CD4-positive, alpha-beta T cell treated with Interleukin-6 for 4 hours (primary cell): ENCODE data around the gene VPS50.
"Not testable (repeated sequence)": the region's sequence is repeated elsewhere in the genome, so short reads cannot be mapped to it uniquely, and the experiment has no call there.

ENCODE experiments used
- DNase-seq: peaks from one replicate; pipeline ENCODE4 v3.0.0-alpha.2; 2020; ENCODE audit warnings: mixed read lengths

VPS50 gene

DNA sequence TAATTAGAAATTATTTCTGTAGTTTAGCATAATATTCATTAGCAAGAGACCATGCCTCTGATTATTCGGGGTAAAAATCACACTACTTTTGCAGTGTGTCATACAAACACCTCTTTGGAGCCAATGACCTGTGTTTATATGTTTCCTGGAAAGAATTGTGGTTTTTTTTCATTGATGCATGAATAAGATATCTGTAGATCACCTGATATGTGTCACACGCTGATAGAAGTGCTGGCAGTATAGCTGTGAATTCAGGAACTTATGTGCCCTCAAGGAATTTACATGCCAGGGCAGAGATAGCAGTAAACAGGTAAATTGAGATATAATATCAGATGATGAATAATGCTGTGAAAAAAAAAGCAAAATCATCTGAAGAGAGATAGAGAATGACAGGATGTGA, 118.2 kb downstream of the VPS50 start:
- no peak for DNase-seq

DNA sequence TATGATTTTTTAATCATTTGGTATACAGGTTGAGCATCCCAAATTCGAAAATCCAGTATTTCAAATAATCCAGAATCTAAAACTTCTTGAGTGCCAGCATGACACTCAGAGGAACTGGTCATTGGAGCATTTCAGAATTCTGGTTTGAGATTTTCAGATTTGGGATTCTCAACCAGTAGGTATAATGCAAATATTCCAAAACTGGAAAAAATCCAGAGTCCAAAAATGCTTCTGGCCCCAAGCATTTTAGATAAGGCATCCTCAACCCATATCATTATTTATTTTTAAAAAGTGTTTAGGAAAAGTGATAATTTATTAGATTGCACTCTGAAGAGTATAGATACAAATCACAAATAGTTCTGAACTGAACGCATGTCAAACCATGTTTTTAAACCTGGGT, 120.7 kb downstream of the VPS50 start:
- no peak for DNase-seq

- DNase-seq = no peak
Measured at GRCh38 chr7:93354815-93355214, 122.6 kb downstream of the VPS50 start.

DNA sequence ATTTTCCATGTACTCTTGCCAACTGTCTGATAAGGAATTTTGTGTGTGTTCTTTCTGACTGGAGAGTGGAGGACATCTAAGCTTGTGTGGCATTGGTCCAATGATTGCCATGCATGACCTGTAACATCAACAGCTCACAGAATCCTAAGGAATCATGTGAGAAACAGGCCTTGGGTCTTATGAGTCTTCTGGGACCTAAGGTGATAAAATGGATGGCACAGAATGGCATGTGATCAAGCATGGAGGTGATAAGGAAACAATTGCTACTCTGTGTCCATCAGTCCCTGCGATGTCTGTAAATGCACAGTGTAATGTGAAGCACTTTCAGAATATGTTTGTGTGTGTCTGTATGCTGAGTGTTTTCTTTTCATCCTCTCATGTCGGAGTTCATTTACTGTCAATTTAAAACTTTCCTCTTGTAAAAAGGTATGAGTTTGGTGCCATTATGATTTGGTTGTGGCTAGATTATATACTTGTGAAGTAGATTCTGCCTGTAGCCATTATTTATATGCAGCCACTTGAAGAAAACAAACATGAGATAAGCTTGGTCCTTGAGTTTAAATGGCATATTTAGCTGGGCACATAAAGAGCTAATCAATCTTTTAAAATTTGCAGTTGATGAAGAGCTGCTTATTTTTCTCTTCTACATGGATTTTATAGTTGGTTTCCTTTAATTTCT, 127.5 kb downstream of the VPS50 start:
- DNase-seq = no peak

DNA sequence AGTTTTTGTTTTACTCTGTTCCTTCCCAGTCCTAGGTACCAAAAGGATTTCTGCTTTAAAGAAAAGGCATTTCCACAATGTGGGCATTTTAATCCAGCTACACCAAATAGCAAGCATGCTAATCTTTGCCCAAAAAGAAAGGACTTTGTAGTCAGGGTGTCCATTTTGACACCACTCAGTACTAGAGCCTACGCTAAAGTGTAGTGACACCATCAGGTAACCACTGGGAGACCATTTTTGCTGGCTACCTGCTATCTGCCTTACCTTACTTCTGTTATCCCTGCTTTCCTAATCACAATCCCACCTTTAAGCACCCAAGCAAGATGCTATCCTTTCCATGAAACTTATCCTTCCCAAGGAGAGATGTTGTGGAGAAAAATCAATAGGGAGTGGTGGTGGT, 129.7 kb downstream of the VPS50 start:
- no peak for DNase-seq

DNA sequence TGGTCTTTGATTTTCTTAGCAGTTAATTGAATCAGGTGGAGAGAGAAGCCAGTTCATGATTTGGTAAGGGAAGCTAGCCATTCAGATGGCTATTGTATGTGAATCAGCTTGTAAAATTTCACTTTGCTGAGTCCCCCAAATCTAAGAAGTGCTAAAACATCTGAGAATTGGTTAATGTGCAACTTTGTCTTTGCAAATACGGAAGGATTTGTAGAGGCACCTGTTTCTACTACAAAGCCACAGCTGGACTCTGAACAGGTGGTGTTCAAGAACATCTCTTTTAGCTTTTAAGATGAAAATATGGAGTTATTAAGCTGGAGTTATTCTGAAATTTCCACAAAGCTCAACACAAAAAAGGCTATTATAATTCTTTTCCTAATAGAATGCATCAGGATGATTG, 132.6 kb downstream of the VPS50 start:
- DNase-seq = no peak

DNA sequence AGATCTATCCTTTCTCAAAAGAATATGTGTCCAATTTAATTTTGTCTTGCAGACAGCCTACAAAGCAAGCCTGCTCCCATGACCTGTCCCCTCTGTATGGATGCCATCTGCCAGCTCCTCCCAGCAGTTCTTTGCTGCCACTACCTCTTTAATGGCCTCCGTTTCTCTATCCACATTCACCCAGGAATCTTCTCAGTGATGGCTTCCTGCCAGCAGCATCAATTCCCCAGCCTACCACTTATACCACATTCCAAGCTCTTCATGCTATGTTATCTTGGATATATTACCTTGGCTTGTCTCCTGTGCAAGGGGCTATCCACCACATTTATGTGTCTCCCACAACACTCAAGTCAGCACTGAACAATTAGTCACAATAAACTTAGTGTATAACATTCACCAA, 133.2 kb downstream of the VPS50 start:
- DNase-seq = no peak

GRCh38 chr7:93366816-93367215, 134.7 kb downstream of the VPS50 start:
- no peak for DNase-seq

DNA sequence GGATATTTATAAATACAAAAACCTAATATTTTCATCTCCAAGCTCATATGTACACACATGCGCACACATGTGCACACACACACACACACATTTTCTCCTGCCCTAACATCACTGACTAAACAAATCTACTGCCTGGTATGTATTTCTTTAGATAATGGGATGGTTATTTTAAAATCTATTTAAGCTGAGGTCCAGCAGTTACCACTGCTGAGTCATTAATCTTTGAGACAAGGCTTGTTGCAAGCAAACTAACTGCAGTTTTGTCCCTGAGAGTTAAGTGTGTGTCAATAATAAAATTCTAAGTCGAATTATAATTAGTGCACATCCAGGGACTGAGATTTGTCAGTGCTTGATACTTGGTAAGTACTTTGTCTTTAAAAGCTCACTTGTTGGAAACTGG, 135.1 kb downstream of the VPS50 start:
- no peak for DNase-seq

- not testable (repeated sequence) for DNase-seq
Measured at GRCh38 chr7:93370937-93371336, 138.8 kb downstream of the VPS50 start.

DNA sequence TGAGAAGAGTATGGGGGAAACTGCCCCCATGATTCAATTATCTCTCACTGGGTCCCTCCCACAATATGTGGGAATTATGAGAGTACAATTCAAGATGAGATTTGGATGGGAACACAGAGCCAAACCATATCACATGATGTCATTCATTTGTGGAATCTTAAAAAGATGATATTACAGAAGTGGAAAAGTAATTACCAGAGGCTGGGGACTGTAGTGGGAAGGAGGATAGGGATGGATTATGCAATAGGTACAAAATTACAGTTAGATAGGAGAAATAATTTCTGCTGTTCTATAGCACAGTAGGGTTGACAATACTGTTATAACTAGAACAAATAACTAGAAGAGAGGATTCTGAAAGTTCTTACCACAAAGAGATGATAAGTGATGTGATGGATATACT, 141.4 kb downstream of the VPS50 start:
- no peak for DNase-seq

- no peak for DNase-seq
Measured at GRCh38 chr7:93374345-93374940, 142.3 kb downstream of the VPS50 start.

GRCh38 chr7:93375603-93376002, 143.4 kb downstream of the VPS50 start:
- DNase-seq = no peak

DNA sequence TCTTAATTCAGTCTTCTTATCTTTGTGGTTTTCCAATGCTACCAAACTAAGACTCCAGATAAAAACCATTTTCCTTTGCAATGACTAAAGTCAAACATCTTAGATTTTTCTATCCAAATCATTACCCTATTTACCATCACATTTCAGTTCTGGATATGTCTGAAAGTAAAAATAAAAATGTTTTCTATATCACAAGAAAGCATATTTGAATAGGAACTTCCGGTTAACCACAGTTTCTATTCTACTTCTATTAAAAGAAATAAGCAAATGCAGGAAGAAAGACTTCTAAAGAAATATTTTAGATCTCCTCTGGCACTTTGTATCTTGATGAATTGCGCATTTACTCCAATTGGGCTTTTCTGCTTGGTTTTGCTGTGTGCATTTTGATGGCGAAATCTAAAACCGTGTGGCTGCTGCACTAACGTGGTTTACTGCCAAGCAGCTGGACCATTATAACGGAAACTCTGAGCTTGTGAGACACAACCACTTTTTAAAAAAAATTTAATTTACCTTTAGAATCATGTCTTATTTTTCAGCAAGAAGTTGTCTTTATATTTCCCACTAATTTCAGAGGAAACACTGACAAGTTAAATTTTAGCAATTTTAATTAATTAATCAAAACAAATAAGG, 146.1 kb downstream of the VPS50 start:
- no peak for DNase-seq

- no peak for DNase-seq
Measured at GRCh38 chr7:93382362-93382761, 150.2 kb downstream of the VPS50 start.

DNA sequence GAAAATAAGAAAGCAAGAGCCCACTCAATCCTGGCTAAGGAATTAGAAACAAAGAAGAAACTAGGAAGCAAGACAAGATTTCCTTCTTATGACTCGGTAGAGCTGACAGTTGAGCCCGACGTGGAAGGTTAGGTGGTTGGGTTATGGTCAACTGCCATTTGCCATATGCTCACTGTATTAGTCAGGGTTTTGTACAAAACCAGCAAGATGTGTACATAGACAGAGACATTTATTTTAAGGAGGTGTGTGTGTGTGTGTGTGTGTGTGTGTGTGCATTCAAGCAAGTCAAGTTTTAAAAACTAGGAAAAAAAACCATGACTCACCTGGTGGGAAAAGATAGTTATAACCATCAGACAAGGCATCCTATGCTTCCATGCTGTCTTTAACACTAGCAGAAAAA, 158.5 kb downstream of the VPS50 start:
- DNase-seq = no peak

GRCh38 chr7:93392984-93393383, 160.8 kb downstream of the VPS50 start:
- DNase-seq = no peak

DNA sequence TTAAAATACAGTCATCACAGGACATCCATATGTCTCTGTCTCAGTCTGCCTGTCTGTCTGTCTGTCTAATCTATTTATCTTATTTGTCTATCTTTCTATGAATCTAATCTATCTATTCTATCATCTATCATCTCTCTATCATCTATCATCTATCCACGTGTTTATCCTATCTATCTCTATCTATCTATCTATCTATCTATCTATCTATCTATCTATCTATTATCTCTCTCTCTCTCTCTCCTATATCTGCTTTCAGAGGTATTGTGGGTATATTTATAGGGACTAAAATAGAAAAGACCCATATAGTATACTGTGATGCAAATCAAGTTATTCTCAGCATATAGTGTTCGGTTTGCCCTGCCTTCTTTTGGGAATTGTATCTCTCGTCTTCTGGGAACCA, 167.5 kb downstream of the VPS50 start:
- no peak for DNase-seq

- DNase-seq = no peak
Measured at GRCh38 chr7:93402944-93403343, 170.8 kb downstream of the VPS50 start.

- no peak for DNase-seq
Measured at GRCh38 chr7:93407239-93407638, 175.1 kb downstream of the VPS50 start.

DNA sequence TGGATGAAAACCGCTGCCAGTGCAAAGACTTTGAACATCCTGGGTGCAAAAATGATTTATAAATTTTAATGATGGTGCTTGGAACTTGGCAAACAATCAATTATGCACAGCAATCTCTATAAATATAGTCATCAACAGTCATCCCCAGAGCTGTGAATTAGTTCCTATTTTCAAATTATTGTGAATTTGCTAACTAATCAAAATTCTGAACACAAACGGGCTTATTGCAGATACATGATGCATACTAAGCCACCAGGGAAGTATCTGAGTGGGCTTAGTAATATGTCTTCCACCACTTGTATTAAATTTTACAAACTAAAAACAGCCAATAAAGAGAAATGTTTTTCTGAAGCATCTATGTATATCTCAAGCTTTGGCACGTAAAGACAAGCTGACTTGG, 177.2 kb downstream of the VPS50 start:
- no peak for DNase-seq
